HG02840 (cell line): ENCODE data around the gene SCGB2A2.

ENCODE experiments used
- ATAC-seq: cut with Tn5 transposase; IDR thresholded peaks from one replicate; pipeline ENCODE4 v1.9.1; 2021; ENCODE audit warnings: mild to moderate bottlenecking, moderate library complexity, moderate number of reproducible peaks; ENCODE audit not compliant: unreplicated experiment, low FRiP score

The SCGB2A2 gene

GRCh38 chr11:62295504-62295903 lies 25.5 kb downstream of the SCGB2A2 start:
- no peak for ATAC-seq

DNA sequence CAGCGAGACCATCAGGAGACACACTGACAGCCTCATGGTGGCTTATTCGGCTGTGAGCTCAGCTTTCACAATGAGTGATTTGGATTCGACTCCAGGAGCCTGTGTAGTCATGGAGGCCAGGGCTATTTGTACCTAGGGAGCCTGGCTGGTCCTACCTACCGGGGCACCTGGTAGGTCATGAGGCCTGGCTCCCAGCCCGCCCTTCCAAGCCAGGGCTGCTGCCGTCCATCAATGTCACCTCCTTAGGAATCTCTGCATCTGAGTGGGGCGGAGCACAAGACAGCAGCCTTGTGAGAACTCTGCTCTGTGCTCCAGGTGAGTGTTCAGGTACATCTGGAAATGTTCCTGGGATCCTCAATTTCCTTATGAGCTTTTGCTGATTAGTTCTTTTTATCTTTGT lies 29.0 kb downstream of the SCGB2A2 start, which contains the start of gene SCGB1D4:
TSS of gene SCGB1D4 (minus strand) at position 101 of the 400 bp plus-strand sequence. CDS start at position 36, 65 bp downstream.
- no peak for ATAC-seq

DNA sequence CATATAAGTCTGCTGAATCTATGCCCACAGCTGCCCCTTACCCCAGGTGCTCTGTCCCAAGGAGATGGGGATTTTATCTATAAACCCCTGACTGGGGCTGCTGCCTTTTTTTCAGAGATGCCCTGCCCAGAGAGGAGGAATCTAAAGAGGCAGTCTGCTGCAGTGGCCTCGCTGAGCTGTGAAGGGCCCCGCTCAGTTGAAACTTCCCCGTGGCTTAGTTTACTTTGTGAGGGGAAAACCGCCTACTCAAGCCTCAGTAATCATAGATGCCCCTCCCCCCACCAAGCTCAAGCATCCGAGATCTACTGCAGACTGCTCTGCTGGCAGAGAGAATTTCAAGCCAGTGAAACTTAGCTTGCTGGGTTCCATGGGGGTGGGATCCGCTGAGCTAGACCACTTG lies 36.3 kb downstream of the SCGB2A2 start:
- no peak for ATAC-seq

- no peak for ATAC-seq
Measured at GRCh38 chr11:62307950-62308349, 38.0 kb downstream of the SCGB2A2 start.

DNA sequence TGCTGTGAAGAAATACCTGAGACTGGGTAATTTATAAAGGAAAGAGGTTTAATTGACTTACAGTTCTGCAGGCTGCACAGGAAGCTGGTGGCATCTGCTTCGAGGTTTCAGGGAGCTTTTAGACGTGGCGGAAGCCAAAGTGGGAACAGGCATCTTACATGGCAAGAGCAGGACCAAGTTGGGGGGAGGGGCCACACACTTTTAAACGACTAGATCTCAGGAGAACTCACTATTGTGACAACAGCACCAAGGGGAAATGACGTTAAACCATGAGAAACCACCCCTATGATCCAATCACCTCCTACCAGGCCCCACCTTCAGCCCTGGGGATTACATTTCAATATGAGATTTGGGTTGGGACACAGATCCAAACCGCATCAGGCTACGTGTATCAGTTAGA lies 40.0 kb downstream of the SCGB2A2 start:
- ATAC-seq = no peak

GRCh38 chr11:62315431-62315830 lies 45.5 kb downstream of the SCGB2A2 start:
- ATAC-seq = no peak

DNA sequence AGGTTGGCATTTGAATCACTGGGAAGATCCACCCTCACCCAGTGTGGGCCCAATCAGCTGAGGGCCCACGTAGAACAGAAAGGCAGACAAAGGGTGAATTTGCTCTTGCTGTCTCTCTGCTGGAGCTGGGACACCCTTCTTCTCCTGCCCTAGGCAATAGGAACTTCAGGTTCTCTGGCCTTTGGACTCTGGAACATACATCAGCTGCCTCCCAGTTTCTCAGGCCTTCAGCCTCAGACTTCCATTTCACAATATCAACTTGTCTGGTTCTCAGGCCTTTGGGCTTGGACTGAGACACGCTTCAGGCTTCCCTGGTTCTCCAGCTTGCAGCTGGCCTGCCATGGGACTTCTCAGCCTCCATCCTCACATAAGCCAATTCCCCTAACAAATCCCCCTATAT lies 52.6 kb downstream of the SCGB2A2 start:
- no peak for ATAC-seq
